A549 (cell line): ENCODE data around the gene KRTAP6-1. TPM values are rescaled to one million over a fixed set of nuclear protein-coding genes. Genes with fewer than 3 reads are reported as not detected.

Experiments
- ATAC-seq, 2 experiments: fragments of 200-7000 bp in 1 of 2; fragments of >200 bp in 1 of 2; cut with Nextera tagmentation in 1 of 2; cut with Tn5 transposase in 1 of 2; 3 replicates each; pipeline versions ENCODE4 v1.8.0 to v1.9.1; 2018 to 2020; ENCODE audit warnings: mild to moderate bottlenecking in 1 of 2, moderate library complexity in 1 of 2
- CTCF ChIA-PET: fragments of 300-600 bp; sonication (Branson Sonifier 250); formaldehyde crosslinking; extraction: SDS; loops from one replicate; lab custom pipeline; 2021; ENCODE audit warnings: antibody characterized with exemption, inconsistent platforms; lab: Yijun Ruan, JAX
- POLR2A ChIA-PET: fragments of 350-600 bp; formaldehyde crosslinking; extraction: SDS; loops from one replicate; lab custom pipeline; 2021; ENCODE audit warnings: antibody characterized with exemption, inconsistent platforms; lab: Yijun Ruan, JAX
- DNase-seq, 2 experiments: peaks; one replicate each; pipeline versions ENCODE4 v3.0.0 to v3.0.0-alpha.2; 2011 to 2016; ENCODE audit warnings: low read depth in 1 of 2, low spot score in 1 of 2
- FAIRE-seq: peaks from 2 replicates; lab custom pipeline; 2011; peaks lifted over from hg19 to GRCh38; lab: Jason Lieb, UNC
- H3K27ac ChIP-seq, 2 experiments: fragments of >200 bp; sonication (Bioruptor Twin); formaldehyde crosslinking; 3 replicates each; pipeline ENCODE4 v1.5.1; 2016 to 2017
- H3K4me1 ChIP-seq: fragments of >200 bp; sonication (Bioruptor Twin); formaldehyde crosslinking; 3 replicates; pipeline ENCODE4 v1.6.1; 2016
- H3K4me2 ChIP-seq: fragments of >200 bp; sonication (Bioruptor Twin); formaldehyde crosslinking; 3 replicates; pipeline ENCODE4 v1.6.1; 2016
- H3K4me3 ChIP-seq: fragments of >200 bp; sonication (Bioruptor Twin); formaldehyde crosslinking; 3 replicates; pipeline ENCODE4 v1.5.1; 2016
- H3K9me3 ChIP-seq: fragments of >200 bp; sonication (Bioruptor Twin); formaldehyde crosslinking; 3 replicates; pipeline ENCODE4 v1.6.1; 2016
- CBX8 ChIP-seq: fragments of 200-600 bp; sonication (generic); IDR thresholded peaks from 2 replicates; pipeline ENCODE4 v1.6.1; 2016
- CEBPB ChIP-seq, 2 experiments: fragments of >200 bp in 1 of 2; sonication (Bioruptor Twin) in 1 of 2; formaldehyde crosslinking in 1 of 2; IDR thresholded peaks; 2 replicates each; pipeline ENCODE4 v1.6.1; 2012 to 2016
- CTCF ChIP-seq: fragments of >200 bp; sonication (Bioruptor Twin); formaldehyde crosslinking; IDR thresholded peaks from 3 replicates; pipeline ENCODE4 v1.5.1; 2016
- EHF ChIP-seq: fragments of 250-450 bp; sonication (Bioruptor Pico); IDR thresholded peaks from 2 replicates; pipeline ENCODE4 v1.5.0; 2020; ENCODE audit warnings: mild to moderate bottlenecking
- ESRRA ChIP-seq: fragments of 150-350 bp; IDR thresholded peaks from 2 replicates; pipeline ENCODE4 v1.6.1; 2014; ENCODE audit warnings: mild to moderate bottlenecking, low read length, borderline replicate concordance
- FOSB ChIP-seq: fragments of 250-450 bp; sonication (Bioruptor Pico); IDR thresholded peaks from 2 replicates; pipeline ENCODE4 v1.5.0; 2020; ENCODE audit warnings: mild to moderate bottlenecking, moderate library complexity
- FOSL2 ChIP-seq, 2 experiments: fragments of 450-650 bp in 1 of 2; fragments of >200 bp in 1 of 2; sonication (Bioruptor Twin) in 1 of 2; formaldehyde crosslinking; IDR thresholded peaks; 2 replicates each; pipeline versions ENCODE4 v1.5.0 to v1.6.1; 2016 to 2020; ENCODE audit warnings: mild to moderate bottlenecking in 1 of 2, moderate library complexity in 1 of 2
- GATA3 ChIP-seq: IDR thresholded peaks from 2 replicates; pipeline ENCODE4 v1.6.1; 2012; ENCODE audit warnings: borderline replicate concordance
- HDAC2 ChIP-seq: fragments of 200-600 bp; sonication (generic); IDR thresholded peaks from 2 replicates; pipeline ENCODE4 v1.6.1; 2016
- HES2 ChIP-seq: fragments of >200 bp; sonication (Bioruptor Twin); formaldehyde crosslinking; IDR thresholded peaks from 2 replicates; pipeline ENCODE4 v1.6.1; 2016
- HEYL ChIP-seq: fragments of 250-450 bp; sonication (Bioruptor Pico); IDR thresholded peaks from 2 replicates; pipeline ENCODE4 v1.8.0; 2021; ENCODE audit warnings: mild to moderate bottlenecking, moderate library complexity
- HOXA7 ChIP-seq: fragments of 250-450 bp; sonication (Bioruptor Pico); IDR thresholded peaks from 2 replicates; pipeline ENCODE4 v1.5.0; 2020; ENCODE audit warnings: mild to moderate bottlenecking, moderate library complexity
- HOXB5 ChIP-seq: fragments of 250-450 bp; sonication (Bioruptor Pico); IDR thresholded peaks from 2 replicates; pipeline ENCODE4 v1.5.0; 2020; ENCODE audit warnings: mild to moderate bottlenecking, moderate library complexity
- JUNB ChIP-seq: fragments of >200 bp; sonication (Bioruptor Twin); formaldehyde crosslinking; IDR thresholded peaks from 2 replicates; pipeline ENCODE4 v1.6.1; 2016
- KDM1A ChIP-seq: fragments of 200-600 bp; sonication (generic); IDR thresholded peaks from 2 replicates; pipeline ENCODE4 v1.6.1; 2016; ENCODE audit warnings: low read depth, mild to moderate bottlenecking
- KDM5A ChIP-seq: fragments of 200-600 bp; sonication (generic); IDR thresholded peaks from 2 replicates; pipeline ENCODE4 v1.6.1; 2016; ENCODE audit warnings: antibody characterized with exemption, mild to moderate bottlenecking
- MAX ChIP-seq: IDR thresholded peaks from 2 replicates; pipeline ENCODE4 v1.6.1; 2012
- MAZ ChIP-seq: fragments of 150-350 bp; IDR thresholded peaks from 2 replicates; pipeline ENCODE4 v1.6.1; 2014; ENCODE audit warnings: antibody characterized with exemption, low read depth, low read length, borderline replicate concordance
- MYC ChIP-seq: IDR thresholded peaks from 2 replicates; pipeline ENCODE4 v1.6.1; 2012; ENCODE audit warnings: mild to moderate bottlenecking, inconsistent platforms, low read length, improper control_type of control experiment, borderline replicate concordance
- NPAS2 ChIP-seq: fragments of 250-450 bp; sonication (Bioruptor Pico); IDR thresholded peaks from 2 replicates; pipeline ENCODE4 v1.8.0; 2022; ENCODE audit warnings: mild to moderate bottlenecking, moderate library complexity, borderline replicate concordance
- NR3C1 ChIP-seq: fragments of >200 bp; sonication (Bioruptor Twin); formaldehyde crosslinking; IDR thresholded peaks from 3 replicates; pipeline ENCODE4 v1.6.1; 2017
- PHF8 ChIP-seq: fragments of 200-600 bp; sonication (generic); IDR thresholded peaks from 2 replicates; pipeline ENCODE4 v1.6.1; 2016; ENCODE audit warnings: low read depth, mild to moderate bottlenecking, antibody characterized with exemption, moderate library complexity, borderline replicate concordance
- POLR2A ChIP-seq: IDR thresholded peaks from 2 replicates; pipeline ENCODE4 v1.6.1; 2012; ENCODE audit warnings: mild to moderate bottlenecking, low read length
- POLR2AphosphoS2 ChIP-seq: conservative IDR thresholded peaks from 2 replicates; pipeline ENCODE4 v1.6.1; 2012; ENCODE audit warnings: low read length, improper control_type of control experiment, inconsistent platforms
- RFX5 ChIP-seq: fragments of 450-650 bp; IDR thresholded peaks from 2 replicates; pipeline ENCODE4 v1.7.1; 2014; ENCODE audit warnings: antibody characterized with exemption, mild to moderate bottlenecking, moderate library complexity
- SREBF2 ChIP-seq: fragments of 450-650 bp; IDR thresholded peaks from 2 replicates; pipeline ENCODE4 v1.6.1; 2014; ENCODE audit warnings: mild to moderate bottlenecking, moderate library complexity
- TFCP2L1 ChIP-seq: fragments of 250-450 bp; sonication (Bioruptor Pico); IDR thresholded peaks from 2 replicates; pipeline ENCODE4 v1.5.0; 2021; ENCODE audit warnings: mild to moderate bottlenecking
- TP53 ChIP-seq: fragments of 250-450 bp; sonication (Bioruptor Pico); IDR thresholded peaks from 2 replicates; pipeline ENCODE4 v1.5.0; 2021; ENCODE audit warnings: mild to moderate bottlenecking, moderate library complexity
- ZNF302 ChIP-seq: fragments of 250-450 bp; sonication (Bioruptor Pico); IDR thresholded peaks from 2 replicates; pipeline ENCODE4 v1.9.0; 2021; ENCODE audit warnings: inconsistent platforms, mild to moderate bottlenecking, moderate library complexity
- WGBS: methylation state at CpG from one replicate; pipeline ENCODE4 v1.1.6; 2017; ENCODE audit errors: missing lambda C conversion rate; 5-methylcytosine and 5-hydroxymethylcytosine counted together
- polyA minus RNA-seq: library from RNA; depleted of rRNA, polyadenylated mRNA; stranded (reverse); fragments of >200 nt; gene quantifications from 2 replicates; pipeline ENCODE4 v1.2.3, GENCODE V29; 2011; rRNA and poly(A)+ RNA removed
- polyA plus RNA-seq, 4 experiments: library from polyadenylated mRNA; depleted of rRNA in 3 of 4; stranded (reverse); fragments of >200 nt; fragmentation: RNase III in 1 of 4; extraction: RNeasy Plus Mini Kit Qiagen cat#74134 plus additional on column Dnase treatment in 1 of 4; gene quantifications; 2 replicates in 3 of 4; 3 replicates in 1 of 4; pipeline ENCODE4 v1.2.3, GENCODE V29; 2011 to 2017
- TF ChIP-seq, protein P1 (sequence below): fragments of 150-350 bp; IDR thresholded peaks from 2 replicates; pipeline ENCODE4 v1.6.1; 2014; ENCODE audit warnings: low read depth, mild to moderate bottlenecking, low read length

The KRTAP6-1 gene, protein sequence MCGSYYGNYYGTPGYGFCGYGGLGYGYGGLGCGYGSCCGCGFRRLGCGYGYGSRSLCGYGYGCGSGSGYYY
- polyA plus RNA-seq (2011; rRNA removed): not detected in 2 replicates
- polyA plus RNA-seq (2012; cell fraction: cytosol; rRNA removed): not detected in 2 replicates
- not detected in 2 replicates for polyA plus RNA-seq (2012; cell fraction: nucleus; rRNA removed)
- polyA plus RNA-seq (2017; fragmentation: RNase III; extraction: RNeasy Plus Mini Kit Qiagen cat#74134 plus additional on column Dnase treatment): not detected in 3 replicates
- not detected in 2 replicates for polyA minus RNA-seq

- H3K4me1 ChIP-seq: no peaks in the 10 kb centered on the region
- CTCF ChIA-PET: no interaction called here
- TF ChIP-seq HOXB5 (no peak), CTCF (no peak), MAZ (no peak), MAX (no peak), RFX5 (no peak), HES2 (no peak), FOSL2 (IDR thresholded peaks at IDR 0.05) (no peak), FOSL2 (CRISPR knock-in tag; IDR thresholded peaks at IDR 0.05) (no peak), HOXA7 (CRISPR knock-in tag) (no peak), FOSB (CRISPR knock-in tag) (no peak), TFCP2L1 (CRISPR knock-in tag) (no peak), SREBF2 (no peak), TP53 (CRISPR knock-in tag) (no peak), ZNF302 (CRISPR knock-in tag) (no peak), PHF8 (no peak), CEBPB (IDR thresholded peaks at IDR 0.05) (no peak), KDM1A (no peak), EHF (CRISPR knock-in tag) (no peak), POLR2A (no peak)
- TF ChIP-seq, all 56 proteins: peak for 0
- no peak for DNase-seq
- FAIRE-seq: no peak
- POLR2A ChIA-PET: no interaction called here
- H3K27ac ChIP-seq: no peak within 1 kb of the TSS
- no peaks in the 10 kb centered on the region for H3K9me3 ChIP-seq
- no peak within 1 kb of the TSS for H3K4me2 ChIP-seq
- WGBS: 36% methylated on average over 2 of the region's 2 CpGs
- no peak for ATAC-seq
- H3K4me3 ChIP-seq: no peak within 1 kb of the TSS
Measured at GRCh38 chr21:30613836-30614235, at the start of gene KRTAP6-1. KRTAP6-1 (minus strand) TSS chr21:30613930; CDS start chr21:30613904, 26 bp downstream.

DNA sequence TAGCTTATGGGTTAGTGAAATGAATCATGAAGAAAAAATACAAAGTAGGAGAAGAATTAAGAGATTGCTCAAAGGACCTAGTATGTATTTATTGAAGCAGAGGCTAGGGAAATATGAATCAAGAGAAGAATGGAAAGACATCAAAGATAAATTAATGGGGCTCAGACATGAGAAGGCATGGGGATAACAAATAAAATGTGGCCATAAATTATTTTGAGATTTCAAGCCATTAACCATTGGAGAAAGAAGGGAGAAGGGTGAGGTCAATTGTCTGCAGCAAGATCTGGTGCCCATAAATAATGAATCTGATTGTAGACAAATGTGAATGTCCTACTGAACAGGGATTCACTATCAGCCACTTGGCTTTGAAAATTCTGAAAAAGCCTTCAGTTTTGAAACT lies 39.2 kb upstream of the KRTAP6-1 start:
- no peak for FAIRE-seq
- ATAC-seq: no peak
- POLR2A ChIA-PET: no interaction called here

More for the DNA sequence above, 39.2 kb upstream of the KRTAP6-1 start:
- CTCF ChIA-PET: no interaction called here
- Histone ChIP-seq H3K27ac (no peak overlapping the region), H3K9me3 (no peaks in the 10 kb centered on the region), H3K4me2 (no peak overlapping the region), H3K4me1 (no peaks in the 10 kb centered on the region), H3K4me3 (no peak overlapping the region)
- DNase-seq: no peak
- TF ChIP-seq NPAS2 (CRISPR knock-in tag) (no peak), POLR2A (no peak), TFCP2L1 (CRISPR knock-in tag) (no peak), JUNB (no peak), EHF (CRISPR knock-in tag) (no peak), HEYL (no peak), HOXB5 (no peak), HDAC2 (no peak), KDM5A (no peak), CBX8 (no peak), POLR2AphosphoS2 (no peak), RFX5 (no peak), GATA3 (no peak), MYC (no peak), FOSB (CRISPR knock-in tag) (no peak), TP53 (CRISPR knock-in tag) (no peak), MAZ (no peak), ESRRA (no peak), NR3C1 (no peak)
- TF ChIP-seq, protein P1, sequence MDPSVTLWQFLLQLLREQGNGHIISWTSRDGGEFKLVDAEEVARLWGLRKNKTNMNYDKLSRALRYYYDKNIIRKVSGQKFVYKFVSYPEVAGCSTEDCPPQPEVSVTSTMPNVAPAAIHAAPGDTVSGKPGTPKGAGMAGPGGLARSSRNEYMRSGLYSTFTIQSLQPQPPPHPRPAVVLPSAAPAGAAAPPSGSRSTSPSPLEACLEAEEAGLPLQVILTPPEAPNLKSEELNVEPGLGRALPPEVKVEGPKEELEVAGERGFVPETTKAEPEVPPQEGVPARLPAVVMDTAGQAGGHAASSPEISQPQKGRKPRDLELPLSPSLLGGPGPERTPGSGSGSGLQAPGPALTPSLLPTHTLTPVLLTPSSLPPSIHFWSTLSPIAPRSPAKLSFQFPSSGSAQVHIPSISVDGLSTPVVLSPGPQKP: no peak
